ENCODE data around the gene PROCA1.

DNA sequence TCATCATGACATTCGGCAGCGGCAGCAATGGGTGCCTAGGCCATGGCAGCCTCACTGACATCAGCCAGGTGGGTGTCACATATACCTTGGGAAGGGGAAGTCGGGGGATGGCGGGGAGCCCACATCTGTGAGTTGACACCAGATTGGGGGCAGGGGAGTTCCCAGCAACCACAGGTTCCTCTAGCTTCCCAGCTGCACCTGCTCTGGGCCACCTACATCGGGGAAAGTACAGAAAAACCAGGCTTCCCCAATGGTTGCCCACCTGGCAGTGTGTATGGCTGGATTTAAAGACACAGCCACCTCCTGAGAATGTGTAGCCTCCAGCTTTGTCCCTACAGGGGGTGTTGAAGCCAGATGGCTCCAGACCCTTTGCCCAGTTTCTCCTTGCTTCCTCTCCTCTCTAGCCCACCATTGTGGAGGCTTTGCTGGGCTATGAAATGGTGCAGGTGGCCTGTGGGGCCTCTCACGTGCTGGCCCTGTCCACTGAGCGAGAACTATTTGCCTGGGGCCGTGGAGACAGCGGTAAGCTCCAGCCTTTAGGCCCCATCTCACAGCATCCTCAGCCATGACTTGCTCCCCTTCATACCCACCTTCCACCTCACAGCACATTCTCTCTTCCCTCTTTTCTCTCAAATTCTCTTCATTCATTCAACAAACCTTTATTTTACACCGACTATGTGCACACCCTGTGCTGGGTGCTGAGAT is 27.1 kb upstream of the PROCA1 start:
- no peak for TF ChIP-seq CTCF (IDR thresholded peaks at IDR 0.05)
- no peak for TF ChIP-seq POLR2AphosphoS5 (IDR thresholded peaks at IDR 0.05)
- no peak for TF ChIP-seq POLR2A (IDR thresholded peaks at IDR 0.05)

Data from suprapubic skin (tissue), 4 donors.